Urothelium cell line (cell line): ENCODE data around the gene TCF12.
A peak's percentile ranks its signal among the peaks of the same experiment; 100 is the strongest.
"Not testable (repeated sequence)": the region's sequence is repeated elsewhere in the genome, so short reads cannot be mapped to it uniquely, and the experiment has no call there.

ENCODE experiments used
- DNase-seq: peaks from one replicate; pipeline ENCODE4 v3.0.0; 2011; ENCODE audit warnings: low spot score, mixed read lengths
- FAIRE-seq: peaks from 2 replicates; lab custom pipeline; 2011; peaks lifted over from hg19 to GRCh38; lab: Jason Lieb, UNC

The TCF12 gene

GRCh38 chr15:57158589-57158988 is 240.1 kb downstream of the TCF12 start:
- DNase-seq, result peak; percentile 7
- peak; percentile 70 for FAIRE-seq

DNA sequence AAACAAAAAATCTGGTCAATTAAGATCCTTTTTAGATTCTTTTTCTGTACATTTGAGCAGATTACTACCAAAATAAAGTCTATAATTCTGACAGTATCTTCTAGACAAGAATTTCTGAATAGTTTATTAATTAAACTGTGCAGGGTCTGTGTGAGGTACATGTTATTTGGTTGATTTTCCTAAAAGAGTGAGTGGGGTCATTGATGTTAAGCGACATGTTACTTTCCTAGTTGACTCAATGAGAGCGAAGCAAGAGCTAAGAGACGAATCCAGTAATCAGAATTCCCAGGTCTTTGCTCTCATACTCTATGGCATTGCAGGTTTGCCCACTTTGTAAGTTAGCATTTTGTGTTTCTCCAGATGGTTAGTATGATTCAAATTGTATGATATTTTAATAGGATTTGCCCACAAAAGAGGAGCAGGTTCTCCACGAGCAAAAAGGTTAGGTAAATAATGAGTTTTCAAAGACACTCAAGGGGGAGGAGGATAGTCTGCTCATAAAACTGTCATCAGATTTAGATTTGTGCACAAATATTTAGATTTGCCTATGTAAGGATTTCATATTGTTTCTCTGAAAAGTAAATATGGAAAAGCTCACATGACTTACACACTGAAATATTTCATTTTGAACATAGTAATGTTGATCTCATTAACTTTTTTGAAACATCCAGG is 240.7 kb downstream of the TCF12 start:
- DNase-seq (no peak), FAIRE-seq (no peak)

DNA sequence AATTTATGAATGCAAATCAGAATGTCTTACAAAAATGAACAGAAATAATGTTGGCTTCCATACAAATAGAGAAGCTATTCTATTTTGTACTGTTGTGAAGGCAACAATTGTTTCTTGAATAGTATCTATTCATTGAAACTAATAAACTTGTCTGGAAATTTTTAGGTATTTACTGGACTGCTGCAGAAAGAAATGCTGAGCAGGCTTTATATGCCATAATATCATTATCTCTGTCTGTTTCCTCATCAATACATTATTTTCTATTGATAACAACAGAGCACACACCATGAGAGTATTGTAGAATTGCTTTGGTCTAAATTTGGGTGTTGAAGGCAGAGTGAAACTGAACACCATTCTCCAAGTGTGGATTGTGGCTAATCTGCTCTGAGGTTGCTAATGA is 241.3 kb downstream of the TCF12 start:
- FAIRE-seq (peak; percentile 37), DNase-seq (no peak)

DNA sequence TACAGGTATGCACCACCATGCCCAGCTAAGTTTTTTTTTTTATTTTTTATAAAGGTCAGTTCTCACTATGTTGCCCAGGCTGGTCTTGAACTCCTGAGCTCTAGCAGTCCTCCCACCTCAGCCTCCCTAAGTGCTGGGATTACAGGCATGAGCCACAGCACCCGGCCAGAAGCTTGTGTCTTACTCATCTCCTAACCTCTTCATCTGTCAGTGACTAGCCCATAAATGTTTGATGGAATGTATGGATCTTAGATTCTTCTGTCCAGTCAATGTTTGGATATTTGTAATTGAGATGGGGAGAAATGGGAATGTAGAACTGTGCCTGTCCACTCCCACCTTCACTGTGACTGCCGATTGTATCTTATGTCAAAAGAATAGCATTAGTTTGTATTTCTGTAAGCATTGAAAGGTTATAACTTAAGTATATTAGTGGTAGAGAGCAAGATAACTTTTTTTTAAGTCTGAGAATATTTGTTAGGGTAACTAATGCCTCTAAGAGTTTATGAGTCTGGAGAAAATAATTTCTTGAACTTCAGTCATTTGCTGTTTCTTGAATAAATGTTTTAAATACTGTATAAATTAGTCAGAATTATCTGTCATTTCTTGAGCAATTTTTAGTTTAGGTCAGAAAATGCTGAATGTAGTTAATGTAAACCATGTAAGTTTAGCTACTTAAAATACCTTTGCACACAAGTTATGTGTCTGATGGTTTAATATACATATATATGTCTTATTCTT is 242.5 kb downstream of the TCF12 start:
- no peak for DNase-seq
- no peak for FAIRE-seq

GRCh38 chr15:57164251-57164650 is 245.8 kb downstream of the TCF12 start:
- DNase-seq, FAIRE-seq: not testable (repeated sequence)

GRCh38 chr15:57165992-57166391 is 247.5 kb downstream of the TCF12 start:
- peak; percentile 13 for DNase-seq
- FAIRE-seq, result peak; percentile 30

- no peak for FAIRE-seq
- no peak for DNase-seq
Measured at GRCh38 chr15:57167821-57168395, 249.5 kb downstream of the TCF12 start.

GRCh38 chr15:57169643-57170042 is 251.2 kb downstream of the TCF12 start:
- no peak for FAIRE-seq
- no peak for DNase-seq

DNA sequence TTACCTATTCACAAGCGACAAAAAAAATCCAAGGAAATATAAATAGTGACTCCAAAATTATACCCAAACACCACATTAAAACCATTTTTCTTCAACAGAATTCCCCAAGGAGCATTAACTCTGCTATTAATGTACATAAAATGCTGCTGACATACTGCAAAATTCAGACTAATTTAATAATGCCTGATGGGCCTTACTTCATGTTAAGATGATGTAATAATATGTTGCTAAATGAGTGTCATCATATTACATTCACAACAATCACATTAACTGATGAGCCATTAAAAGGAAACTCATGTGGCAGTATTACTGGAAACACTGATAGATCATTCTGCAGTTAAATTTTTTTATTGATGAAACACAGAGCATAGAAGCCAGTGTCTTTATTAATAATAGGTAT is 253.0 kb downstream of the TCF12 start:
- FAIRE-seq (no peak), DNase-seq (no peak)

- FAIRE-seq, result no peak
- no peak for DNase-seq
Measured at GRCh38 chr15:57172925-57173324, 254.5 kb downstream of the TCF12 start.

- no peak for FAIRE-seq
- DNase-seq, result no peak
Measured at GRCh38 chr15:57183041-57183440, 264.6 kb downstream of the TCF12 start.

DNA sequence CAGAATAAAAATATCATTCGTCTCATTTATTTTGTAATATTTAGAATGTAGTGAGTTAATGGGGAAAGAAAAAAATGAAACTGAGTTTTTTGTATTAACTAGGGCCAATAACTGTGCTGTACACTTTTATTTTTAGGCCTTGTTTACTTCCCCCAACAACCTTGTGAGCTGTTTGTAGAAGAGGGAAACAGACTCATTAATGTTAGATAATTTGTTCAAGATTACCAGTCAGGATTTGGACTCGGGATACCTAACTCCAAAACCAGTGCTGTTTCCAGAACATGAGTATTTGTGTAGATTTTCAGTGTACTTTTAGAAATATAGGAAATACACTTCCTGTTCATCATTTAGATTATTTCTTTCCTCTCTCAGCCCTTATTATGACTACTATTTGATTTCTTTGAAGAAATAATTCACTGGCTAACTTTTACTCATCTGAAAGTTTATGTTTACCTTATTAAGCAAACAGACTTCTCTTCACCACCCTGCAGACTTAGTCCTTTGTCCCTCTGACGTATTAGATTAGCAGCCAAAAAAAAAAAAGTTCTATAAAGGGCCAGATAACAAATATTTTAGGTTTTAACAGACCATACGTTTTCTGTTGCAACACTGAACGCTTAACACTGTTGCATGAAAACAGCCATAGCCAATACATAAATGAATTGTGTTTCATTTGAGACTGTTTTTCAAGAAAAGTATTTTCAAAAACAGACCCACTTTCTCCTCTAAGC is 265.3 kb downstream of the TCF12 start:
- DNase-seq, result no peak
- FAIRE-seq, result no peak

DNA sequence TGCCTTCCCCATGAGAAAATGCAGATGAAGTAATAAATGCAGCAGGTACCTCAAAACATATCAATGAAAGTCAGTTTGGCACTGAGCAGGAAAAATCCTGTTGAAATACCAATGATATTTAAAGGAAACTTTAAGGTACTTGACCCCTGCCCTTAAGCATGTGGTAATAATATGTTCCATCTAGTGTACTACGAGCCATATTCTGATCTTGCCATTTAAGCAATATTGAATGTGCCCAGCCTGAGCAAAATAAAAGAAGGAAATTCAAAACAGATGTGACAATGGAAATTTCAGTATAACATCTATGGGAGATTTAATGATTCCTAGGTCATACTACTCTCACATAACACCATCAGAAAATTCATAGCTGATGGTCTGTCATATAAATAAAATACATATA is 266.1 kb downstream of the TCF12 start:
- no peak for FAIRE-seq
- no peak for DNase-seq

- FAIRE-seq, result peak; percentile 13
- no peak for DNase-seq
Measured at GRCh38 chr15:57185507-57186074, 267.1 kb downstream of the TCF12 start.

- DNase-seq, result no peak
- no peak for FAIRE-seq
Measured at GRCh38 chr15:57189466-57189865, 271.0 kb downstream of the TCF12 start.

DNA sequence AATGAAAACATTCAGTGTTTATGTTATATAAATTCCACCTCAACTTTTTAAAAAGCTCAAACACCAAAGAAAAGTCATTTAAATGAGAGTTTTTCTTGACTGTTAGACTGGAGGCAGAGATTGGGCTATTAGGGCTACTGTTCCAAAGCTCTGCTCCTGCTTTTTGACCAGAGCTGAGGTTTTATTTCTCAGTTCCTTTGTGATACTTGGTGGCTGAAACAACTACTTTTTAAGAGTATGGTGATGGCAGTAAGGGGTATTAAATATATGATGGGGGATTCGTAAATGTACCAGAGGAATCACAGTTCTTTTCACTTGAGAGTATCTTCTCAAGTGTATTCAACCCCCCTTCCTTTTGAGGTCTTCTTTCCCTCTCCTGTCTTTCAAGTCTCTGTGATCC is 271.8 kb downstream of the TCF12 start:
- DNase-seq (no peak), FAIRE-seq (no peak)

GRCh38 chr15:57193161-57193560 is 274.7 kb downstream of the TCF12 start:
- FAIRE-seq, result no peak
- no peak for DNase-seq

DNA sequence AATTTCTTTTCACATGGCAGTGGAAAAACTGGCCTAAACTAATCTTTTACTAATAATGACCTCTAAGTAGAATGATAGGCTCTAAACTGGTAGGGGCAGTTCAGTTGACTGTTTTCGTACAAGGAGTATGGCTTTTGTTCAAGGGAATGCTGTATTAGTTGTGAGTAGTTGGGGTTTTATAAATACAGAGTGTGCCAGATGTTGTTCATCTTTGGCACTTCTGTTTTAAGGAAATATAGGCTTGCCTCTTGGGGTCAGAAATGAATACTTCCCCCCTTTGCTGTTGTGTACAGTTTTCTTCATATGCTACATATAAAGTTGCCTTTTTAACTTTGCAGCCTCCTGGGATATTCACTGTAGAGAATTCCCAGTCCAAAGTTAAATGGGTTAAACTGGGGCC is 276.9 kb downstream of the TCF12 start:
- DNase-seq (no peak), FAIRE-seq (no peak)

DNA sequence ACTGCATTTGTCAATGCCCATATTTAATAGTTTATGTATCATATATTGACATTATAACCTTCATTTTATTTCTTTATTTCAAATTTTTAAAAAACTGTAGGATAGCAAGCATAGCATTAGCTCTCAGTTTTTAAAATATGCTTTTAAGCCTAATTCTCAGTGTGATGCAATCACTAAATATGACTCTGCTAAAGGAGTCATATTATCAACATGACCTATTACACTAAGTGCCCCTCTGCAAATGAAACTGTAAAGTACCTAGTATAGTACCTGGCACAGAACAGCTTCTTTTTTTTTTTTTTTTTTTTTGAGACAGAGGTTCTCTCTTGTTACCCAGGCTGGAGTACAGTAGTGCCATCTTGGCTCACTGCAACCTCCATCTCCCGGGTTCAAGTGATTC is 278.4 kb downstream of the TCF12 start:
- DNase-seq, result no peak
- no peak for FAIRE-seq

DNA sequence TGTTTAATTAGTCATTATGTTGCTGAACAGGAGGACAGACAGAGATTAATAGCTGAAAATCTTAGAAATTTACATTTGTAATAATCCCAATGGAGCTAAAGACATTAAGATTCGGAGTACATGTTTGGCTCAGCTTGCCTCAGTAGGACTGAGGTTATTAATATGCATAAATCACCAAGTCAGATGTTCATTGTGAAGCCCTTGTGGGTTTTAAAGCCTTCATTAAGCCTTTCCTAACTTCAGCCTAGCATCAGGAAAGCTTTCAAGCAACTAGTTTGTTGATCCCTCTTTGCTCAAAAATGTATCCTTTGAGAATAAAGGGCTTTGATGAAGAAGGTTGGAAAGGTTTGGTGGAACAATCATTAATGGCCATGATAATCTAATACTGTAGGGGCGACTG is 279.7 kb downstream of the TCF12 start:
- no peak for DNase-seq
- FAIRE-seq, result no peak

GRCh38 chr15:57198654-57199291 is 280.3 kb downstream of the TCF12 start:
- FAIRE-seq, result no peak
- DNase-seq, result no peak
